ENCODE data around the gene PIEZO2.

The PIEZO2 gene

DNA sequence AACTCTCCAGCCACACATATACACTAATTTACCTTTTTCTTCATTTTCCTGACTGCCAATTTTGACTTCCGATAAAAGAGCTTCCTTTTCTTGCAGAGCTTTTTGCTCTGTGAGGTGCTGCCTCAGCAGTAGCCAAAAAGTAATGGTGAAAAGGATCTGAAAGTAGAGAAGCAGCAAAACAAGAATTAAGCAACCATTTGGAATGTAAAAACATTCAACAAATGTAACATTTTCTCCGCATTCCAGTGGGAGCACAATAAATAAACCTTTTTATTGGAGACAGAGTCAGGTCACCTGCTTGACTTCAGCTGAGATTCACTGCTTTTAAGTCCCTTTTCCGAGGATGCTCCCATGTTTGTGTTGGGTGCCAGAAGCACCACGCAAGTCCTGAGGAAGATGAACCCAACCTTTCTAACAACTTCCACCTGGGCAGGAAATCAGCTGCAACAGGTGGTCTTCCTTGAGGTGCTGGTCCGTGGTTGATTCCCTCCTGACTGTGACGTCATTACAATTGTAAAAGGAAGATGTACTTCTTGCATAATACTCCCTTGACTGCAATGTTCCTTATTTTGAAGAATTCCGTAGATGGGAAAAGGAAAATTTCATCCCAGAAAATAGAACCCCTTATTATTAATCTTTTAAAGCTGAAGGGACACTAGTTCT lies 358.1 kb downstream of the PIEZO2 start:
- no peak for DNase-seq (ENCODE audit: low read depth)

DNA sequence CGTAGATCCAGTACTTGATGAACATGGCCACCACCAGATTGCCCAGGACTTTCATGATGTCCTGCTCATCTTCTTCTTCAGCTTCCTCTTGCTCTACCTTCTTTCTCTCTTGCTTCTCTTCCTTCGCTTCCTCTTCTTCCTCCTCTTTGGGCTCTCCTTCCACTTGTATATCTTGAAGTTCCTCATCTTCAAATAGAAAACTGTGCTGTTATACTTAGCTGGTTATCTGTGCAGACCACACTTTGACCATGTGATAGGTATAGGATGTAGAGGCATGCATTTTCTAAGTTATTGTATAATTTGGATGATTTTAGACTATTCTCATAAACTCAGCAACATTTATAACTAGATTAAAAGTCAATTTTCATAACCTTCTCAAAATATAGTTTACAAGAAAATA lies 360.2 kb downstream of the PIEZO2 start:
- no peak for DNase-seq (ENCODE audit: low read depth)

DNA sequence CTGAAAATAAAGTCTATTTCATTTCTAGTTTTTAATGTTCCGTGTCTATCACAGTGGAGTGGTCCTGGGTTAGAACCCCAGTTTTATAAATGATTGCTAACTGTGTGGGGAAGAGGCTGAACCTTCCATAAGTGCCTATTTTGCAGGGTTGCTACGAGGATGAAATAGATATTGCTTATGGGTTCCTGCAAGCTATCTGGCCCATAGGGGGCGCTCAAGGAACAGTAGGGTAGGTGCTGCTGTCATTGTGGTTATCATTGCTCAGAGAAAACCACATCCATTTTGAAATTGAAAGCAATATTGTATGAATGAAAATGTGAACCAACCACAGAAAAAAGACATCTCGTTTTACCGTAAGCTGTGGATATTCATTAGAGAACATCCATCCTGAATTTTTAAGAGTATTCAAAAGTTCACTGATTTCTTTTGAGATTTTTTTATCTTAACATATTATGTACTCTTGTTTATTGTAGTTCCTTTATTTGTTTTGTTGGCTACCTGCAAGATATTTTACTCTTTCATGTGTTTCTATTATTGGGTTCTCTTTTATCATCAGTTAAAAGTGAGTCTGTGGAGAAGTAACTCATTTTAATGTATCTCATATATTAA lies 362.0 kb downstream of the PIEZO2 start:
- peak; percentile 75 for DNase-seq (ENCODE audit: low read depth)

DNA sequence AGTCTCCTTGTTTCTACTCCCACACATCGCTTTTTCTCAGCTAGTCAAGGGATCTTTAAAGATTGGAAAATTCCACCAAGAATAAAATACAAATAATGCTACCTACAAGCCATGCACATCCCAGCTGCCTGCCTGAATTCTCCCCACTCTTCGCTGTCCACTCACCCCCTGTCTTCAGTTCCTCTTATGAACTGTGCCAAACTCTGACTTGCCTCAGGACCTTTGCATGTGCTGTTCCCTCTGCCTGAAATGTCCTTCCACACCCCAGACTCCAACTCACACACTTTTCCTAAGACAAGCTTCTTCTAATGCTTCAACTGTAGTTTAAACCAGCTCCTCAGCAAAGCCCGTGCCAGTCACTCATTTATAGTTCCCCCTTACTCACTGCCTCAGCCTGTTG lies 363.6 kb downstream of the PIEZO2 start:
- no peak for DNase-seq (ENCODE audit: low read depth)

DNA sequence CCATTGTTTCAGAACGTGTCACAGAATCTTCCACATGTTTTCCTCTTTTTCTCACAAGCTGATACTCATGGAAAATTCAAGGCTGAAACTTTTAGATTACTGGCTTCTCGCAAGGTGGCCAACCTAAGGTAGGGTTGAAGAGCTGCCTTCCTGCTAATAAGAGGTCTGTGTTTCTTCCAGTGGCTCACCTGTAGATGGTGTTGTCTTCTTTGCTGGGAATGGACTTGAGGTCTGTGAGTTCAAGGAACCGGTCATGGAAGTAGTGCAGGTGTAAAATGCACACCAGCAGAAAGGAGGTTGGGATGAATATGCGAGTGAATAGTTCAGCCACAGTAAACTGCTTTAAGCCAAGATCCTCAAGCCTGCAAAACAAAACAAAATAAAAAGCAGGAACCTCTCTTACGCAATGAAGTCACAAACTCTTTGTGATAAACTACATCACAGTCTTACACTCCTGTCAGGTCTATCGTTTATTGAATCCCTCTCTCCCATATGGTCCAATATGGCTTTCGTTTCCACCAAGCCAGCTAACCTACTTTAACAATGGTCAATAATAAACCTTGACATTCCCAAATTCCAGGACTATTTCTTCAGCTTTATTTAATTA lies 364.7 kb downstream of the PIEZO2 start:
- DNase-seq (ENCODE audit: low read depth), result no peak

DNA sequence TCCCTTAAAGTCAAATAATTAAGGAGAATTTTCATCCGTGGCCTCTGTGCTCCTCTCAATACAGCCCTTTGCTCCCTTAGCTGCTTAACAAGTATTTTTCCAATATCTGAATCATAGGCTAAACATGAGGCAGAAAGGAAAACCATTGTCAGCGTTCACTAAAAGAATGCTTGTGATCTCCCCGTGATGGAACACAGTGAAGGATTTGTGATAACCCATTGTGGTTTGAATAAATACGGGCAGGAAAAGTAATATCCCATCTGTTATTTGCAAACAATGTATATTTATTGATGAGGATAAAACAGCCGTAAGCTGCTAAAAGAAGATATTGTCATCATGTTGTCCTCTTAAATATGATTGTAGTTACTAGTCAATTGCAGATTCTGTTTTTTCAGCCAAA lies 365.4 kb downstream of the PIEZO2 start:
- no peak for DNase-seq (ENCODE audit: low read depth)

DNA sequence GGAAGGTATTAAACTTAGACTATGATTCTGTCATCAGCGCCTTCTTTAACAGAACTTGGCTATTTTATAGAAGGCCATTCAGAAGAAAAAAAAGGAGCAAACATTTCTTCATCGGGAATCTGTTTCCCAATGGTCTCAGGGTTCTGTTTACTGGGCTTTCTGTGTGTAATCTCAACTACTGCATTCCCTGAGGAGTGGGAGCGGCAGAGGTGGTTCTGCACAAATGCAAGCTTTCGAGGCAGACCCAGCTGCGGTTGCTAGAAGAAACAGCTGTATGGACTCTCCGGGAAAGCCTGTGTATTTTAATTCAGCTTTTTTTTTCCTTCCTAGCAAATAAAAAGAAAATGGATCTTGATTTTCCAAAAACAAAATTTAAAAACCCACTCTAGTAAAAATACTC lies 372.9 kb downstream of the PIEZO2 start:
- DNase-seq (ENCODE audit: low read depth), result no peak

DNA sequence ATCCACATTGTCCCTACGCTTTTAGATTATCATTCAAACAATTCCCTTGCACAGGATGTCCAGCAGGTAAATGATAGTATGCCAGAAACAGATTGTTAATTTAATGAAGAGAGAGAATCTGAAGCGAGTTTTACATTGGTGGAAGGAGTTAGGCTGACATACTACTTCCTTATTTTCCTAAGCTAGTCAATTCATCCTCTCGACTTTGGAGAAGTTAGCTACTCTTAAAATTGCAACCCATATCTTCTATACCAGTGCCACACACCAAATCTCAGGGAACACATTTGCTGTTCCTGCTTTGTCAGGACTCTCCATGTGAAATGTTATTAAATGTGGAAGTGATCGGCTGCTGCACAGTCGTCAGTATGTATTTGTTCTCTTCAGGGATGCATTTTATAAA lies 374.3 kb downstream of the PIEZO2 start:
- DNase-seq (ENCODE audit: low read depth), result no peak

DNA sequence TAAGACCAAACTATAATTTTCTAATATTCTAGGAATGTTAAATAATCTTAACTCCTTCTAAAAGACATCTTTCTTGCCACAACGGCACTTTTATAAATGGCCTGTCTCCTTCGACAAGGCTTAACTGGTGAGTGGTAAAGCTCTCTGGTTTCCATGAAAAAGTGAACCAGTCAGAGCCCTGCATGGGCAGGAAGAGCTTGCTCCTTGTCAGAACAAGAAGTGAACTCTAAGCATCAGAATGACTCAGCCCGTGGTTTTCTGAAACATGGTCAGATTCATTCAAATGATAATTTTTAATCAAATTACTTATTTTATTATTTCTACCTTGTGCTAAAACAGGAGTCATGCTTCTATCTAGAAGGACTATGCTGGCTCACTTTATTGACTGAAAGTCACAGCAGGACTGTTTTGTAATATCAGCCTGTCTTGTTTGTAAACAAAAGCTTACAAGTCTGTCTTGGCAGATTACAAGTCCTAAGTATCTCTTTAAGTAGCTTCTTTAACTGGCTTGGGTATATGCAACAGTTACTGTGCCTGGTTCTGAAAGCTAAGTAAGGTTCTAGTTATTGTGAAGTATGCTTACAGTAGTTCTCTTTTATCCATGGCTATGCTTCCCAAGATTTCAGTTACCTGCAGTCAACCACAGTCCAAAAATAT lies 378.2 kb downstream of the PIEZO2 start:
- no peak for DNase-seq (ENCODE audit: low read depth)

DNA sequence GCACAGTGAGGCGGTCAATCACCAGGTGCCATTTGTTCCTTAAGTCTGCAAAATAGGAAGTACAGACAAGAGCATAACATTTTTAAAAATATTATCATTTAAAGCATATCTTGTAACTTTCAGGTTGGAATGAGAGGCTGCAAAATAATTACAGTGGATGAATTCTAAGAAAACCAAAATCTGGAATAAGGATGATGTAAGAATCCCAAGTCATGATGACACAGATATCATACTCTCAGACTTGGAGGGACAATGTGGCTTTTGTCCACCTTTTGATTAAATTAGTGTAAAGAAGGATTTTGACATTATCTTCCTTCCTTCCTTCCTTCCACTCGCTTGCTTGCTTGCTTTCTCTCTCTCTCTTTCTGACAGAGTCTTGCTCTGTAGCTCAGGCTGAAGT lies 379.1 kb downstream of the PIEZO2 start:
- DNase-seq (ENCODE audit: low read depth), result no peak

DNA sequence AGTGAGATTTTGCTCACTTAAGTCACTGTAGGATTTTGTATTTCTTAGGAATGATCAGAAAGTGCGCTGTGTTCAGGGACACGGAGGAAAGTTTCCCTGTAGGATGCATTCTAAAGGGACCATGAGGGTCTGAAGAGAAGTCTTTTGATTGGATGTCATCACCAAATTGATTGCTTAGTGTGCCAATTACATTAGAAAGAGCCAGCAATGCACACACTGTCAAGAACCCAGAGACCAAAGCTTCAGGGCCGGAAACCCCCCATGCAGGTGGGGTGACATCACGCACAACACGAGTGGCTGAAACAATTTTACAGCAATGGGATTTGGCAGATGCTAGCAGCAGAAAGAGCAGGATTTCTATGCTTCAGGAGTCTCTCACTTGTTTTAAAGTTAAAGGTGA lies 381.1 kb downstream of the PIEZO2 start:
- DNase-seq (ENCODE audit: low read depth), result no peak

DNA sequence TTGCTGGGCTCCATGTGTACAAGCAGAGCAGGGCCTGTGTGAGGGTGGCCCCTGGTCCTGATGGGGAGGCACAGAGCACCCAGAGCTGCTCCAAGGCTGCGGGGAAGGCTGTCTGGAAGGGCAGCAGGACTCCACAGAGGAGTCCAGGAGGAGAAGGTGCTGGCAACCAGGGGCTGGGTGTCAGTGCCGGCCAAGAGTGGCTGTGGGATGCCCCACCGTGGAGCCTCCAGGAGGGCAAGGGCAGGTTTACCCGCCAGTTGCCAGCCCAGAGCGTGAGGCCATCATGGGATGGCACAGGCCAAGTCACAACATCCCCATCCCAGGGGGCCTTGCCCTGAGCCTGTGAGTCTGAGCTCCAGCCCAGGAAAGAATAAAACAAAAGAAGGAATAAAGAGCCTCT lies 381.7 kb downstream of the PIEZO2 start:
- DNase-seq (ENCODE audit: low read depth), result no peak

DNA sequence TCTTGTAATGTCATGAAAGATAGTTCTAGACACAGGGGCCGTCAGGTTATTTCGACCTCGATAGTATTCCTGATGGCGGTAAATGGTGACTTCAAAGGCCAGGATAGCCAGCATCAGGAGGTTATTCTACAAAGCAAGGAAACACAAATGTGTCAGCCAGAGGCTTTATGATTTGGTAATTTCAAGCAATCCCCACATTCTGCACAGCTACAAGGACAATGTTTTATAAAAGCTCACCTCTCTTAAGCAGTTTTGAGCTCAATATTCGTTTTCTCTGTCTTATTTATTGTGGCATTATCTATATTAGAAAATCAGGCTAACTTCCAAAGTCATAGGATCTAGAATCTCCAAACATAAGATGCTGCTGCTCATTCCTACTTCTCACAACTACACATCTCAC lies 388.4 kb downstream of the PIEZO2 start:
- no peak for DNase-seq (ENCODE audit: low read depth)

DNA sequence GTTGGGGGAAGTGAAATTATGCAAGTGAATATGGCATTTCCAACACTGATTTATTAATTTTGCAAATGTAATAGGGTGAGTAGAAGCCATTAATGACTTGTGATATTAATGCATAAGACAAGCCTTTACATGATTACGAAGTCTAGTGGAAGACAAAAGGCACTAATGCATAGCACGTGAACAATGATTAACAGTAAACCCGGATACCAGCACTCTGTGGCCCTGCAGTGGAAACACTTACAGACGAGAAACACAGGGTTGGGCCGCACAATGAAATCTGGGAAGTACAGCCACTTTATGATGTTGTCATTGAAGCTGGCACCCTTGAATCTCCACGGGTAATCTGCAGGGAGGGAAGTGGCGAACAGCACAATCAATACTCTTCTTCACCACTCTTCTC lies 390.1 kb downstream of the PIEZO2 start:
- DNase-seq (ENCODE audit: low read depth), result no peak

DNA sequence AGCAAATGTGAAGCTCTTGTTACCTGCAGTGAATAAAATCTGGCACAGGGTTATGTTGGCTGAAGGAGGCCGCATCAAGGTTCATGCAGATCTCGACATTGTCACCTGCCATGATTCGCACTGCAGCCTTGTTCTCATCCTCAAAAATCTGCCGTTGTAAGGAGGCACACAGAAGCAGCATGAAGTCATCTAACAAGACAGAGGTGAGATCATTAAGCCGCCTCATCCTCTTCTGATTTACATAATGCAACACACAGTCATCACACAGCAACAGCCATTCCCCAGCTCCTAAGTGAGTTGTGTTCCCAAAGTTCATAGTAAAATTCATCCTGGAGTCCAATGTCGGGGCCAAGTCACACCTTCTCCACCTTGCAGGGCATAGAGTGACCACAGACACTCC lies 391.4 kb downstream of the PIEZO2 start:
- DNase-seq (ENCODE audit: low read depth), result no peak

DNA sequence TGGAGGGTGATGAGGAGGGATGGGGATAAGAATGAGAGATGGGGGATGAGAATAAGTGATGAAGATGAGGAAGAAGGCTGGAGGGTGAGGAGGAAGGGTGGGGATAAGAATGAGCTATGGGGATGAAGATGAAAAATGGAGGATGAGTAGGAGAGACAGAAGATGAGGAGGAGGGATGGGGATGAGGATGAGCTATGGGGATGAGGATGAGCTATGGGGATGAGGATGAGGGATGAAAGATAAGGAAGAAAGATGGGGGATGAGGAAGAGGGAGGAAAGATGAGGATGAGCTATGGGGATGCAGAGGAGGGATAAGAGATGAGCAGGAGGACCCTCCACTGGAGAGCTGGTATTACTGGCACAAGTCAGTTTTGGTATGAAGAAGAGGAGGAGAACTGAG lies 392.0 kb downstream of the PIEZO2 start:
- DNase-seq (ENCODE audit: low read depth), result no peak

DNA sequence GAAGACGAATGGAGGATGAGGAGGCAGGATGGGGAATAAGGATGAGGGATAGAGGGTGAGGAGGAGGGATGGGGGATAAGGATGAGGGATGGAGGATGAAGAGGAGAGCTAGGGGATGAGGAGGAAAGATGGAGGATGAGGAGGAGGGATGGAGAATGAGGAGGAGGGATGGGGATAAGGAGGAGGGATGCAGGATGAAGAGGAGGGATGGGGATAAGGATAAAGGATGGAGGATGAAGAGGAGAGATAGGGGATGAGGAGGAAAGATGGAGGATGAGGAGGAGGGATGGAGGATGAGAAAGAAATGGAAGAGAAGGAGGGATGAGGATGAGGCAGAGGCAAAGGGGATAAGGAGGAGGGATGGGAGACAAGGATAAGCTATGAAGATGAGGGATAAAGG lies 393.5 kb downstream of the PIEZO2 start:
- DNase-seq (ENCODE audit: low read depth), result no peak

DNA sequence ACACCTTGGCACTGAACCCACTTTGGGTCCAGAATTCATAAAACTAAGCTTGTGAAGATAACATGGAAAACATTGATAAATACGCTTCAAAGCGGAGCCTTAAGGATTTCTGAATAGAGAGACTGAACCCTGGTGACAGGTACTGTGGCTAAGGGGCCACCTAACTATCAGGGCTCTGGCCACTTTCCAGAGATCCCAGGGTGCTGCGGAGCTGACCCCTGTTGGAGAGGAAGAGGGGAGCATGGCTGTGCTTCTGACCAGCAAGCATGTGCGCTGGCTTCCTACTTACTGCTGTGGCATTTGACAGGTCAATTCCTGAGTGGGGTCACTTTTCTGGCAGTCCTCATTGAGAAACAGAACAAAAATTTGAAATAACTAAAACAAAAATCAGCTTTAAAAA lies 395.2 kb downstream of the PIEZO2 start:
- DNase-seq (ENCODE audit: low read depth), result no peak

DNA sequence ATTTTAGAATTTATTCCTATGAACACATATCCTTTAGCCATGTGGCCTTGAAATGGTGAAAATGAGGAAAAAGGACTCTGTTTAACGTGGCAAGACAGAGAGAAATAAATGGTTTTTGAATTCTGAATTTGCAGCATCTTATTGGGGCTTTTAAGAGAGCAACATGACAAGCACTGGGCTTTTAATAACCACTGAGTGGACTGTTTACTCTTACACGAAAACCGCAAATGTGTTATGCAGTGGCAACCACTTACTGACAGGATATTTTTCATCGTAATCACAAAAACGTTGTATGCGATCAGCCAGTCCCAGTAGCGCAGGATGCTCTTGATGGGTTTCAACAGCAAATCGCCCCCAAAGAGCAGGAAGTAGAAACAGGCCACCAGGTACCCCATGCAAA lies 397.0 kb downstream of the PIEZO2 start:
- no peak for DNase-seq (ENCODE audit: low read depth)

DNA sequence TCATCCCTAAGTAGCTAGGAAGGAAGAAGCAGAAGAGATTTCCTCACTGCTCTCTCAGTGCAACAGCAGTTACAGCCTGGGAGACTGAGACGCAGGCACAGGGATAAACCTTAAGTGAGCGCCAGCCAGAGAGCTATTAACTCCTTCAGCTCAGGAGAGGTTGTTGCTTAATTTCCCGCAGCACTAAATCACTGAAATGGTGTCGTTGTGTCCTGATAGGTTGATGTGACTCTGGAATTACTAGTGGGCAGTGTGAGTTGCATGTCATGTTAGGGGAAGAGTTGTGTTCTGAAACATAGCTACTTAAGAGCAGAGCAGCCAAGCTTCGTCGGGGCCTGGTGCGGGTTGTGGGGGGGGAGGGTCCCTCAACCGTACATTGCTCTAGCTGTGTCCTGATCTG lies 397.7 kb downstream of the PIEZO2 start:
- DNase-seq (ENCODE audit: low read depth), result no peak

DNA sequence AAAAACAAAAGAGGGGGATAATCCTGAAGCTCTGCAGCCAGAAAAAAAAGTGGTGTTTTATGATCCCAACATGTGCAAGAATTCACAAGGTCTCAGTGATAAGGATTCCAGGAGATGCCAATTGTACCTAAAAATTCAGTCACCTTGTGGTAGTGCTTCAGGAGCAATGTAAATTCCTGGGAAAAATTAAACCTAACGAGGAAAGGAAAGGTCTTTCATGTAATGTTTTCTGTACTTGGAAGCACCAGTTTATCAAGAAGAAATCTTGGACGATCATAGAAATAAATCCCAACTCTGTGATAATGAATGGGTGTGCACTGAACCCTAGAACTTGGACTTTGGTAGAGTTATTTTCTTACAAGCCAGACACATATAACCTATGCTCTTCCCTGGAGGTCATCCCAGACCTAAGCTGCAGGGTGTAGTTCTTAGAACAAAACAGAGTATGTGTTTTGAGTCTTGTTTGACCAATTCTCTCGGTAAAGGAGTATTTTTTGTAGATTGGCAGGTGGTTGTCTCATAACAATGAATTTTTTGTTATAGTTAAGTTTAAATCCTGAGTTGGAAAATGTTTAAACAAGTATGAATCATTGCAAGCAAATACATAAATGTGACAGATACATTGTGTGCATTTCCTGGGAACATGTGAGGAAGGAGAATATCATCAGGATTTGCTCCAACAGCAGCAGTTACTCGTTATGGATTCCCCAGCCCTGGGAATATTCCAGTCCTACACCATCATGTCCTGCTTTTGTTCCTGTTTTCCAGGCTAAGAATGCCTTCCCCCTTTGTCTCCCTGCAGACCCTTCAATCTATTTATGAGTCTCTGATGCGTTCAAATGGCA lies 399.0 kb downstream of the PIEZO2 start:
- no peak for DNase-seq (ENCODE audit: low read depth)

DNA sequence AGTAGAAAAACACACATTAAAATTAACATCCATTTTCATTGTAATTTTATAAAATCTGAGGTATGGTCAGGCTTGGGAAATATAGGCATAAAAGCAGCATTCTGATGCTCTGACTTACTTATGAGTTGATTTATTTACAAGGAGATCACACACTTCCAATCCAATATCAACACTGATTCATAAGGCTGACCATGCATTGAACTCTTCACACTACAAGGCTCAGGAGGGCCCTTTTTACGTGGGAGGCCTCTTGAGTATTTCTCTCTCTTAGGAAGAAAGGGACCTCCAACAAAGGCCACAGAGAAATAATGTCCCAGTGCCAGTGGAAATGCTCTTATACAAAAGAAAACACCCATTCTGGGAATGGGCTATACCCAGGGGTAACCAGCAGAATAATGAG lies 400.7 kb downstream of the PIEZO2 start:
- DNase-seq (ENCODE audit: low read depth), result no peak

DNA sequence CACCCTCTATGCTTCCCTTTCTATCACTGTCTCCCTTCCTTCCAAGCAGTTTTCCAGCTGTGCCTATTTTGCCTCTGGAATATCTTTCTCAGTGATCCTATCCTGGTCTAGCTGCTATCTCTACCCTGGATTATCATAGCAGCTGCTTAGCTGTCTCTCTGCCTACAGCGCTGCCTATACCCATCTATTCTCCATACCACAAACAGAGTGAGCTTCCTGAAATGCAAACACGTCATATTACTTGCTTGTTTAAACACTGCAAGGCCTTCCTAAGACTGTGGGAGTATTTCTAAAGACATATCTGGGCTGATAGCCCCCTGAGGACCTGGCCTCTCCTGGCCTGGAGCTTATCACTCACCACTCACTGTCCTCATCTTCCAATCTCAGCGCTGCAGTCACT lies 403.4 kb downstream of the PIEZO2 start:
- DNase-seq (ENCODE audit: low read depth), result no peak
